CD14-positive monocyte (primary cell): ENCODE results near the gene MLIP. TPM values are rescaled to one million over a fixed set of nuclear protein-coding genes. Genes with fewer than 3 reads are reported as not detected.

Source experiments
- DNase-seq, 3 donors: peaks; one replicate each; pipeline ENCODE4 v3.0.0-alpha.2; 2011 to 2022
- H2AFZ ChIP-seq: 2 replicates; pipeline ENCODE4 v1.6.0; 2012; ENCODE audit warnings: mild to moderate bottlenecking, low read depth, low read length, inconsistent platforms; ENCODE audit not compliant: insufficient read depth, poor library complexity, severe bottlenecking
- H3K27ac ChIP-seq, 2 donors: 1 replicate in 1 of 2; 2 replicates in 1 of 2; pipeline ENCODE4 v1.5.1; 2012 to 2013; ENCODE audit warnings: low read length in 2 of 2, control low read depth in 1 of 2, inconsistent platforms in 1 of 2, low read depth in 1 of 2, mild to moderate bottlenecking in 1 of 2
- H3K27me3 ChIP-seq, 2 donors: one replicate each; pipeline versions ENCODE4 v1.6.0 to v1.6.1; 2011 to 2013; ENCODE audit warnings: low read length in 2 of 2; ENCODE audit not compliant: control insufficient read depth in 2 of 2, insufficient read depth in 2 of 2
- H3K36me3 ChIP-seq, 2 donors: replicated peaks in 1 of 2; 1 replicate in 1 of 2; 2 replicates in 1 of 2; pipeline versions ENCODE4 v1.5.1 to v1.6.1; 2012 to 2013; ENCODE audit warnings: low read length in 2 of 2, control low read depth in 1 of 2, inconsistent platforms in 1 of 2, mild to moderate bottlenecking in 1 of 2; ENCODE audit not compliant: insufficient read depth in 2 of 2, control insufficient read depth in 1 of 2
- H3K4me1 ChIP-seq, 2 donors: 1 replicate in 1 of 2; 2 replicates in 1 of 2; pipeline versions ENCODE4 v1.5.1 to v1.6.1; 2012 to 2013; ENCODE audit warnings: low read length in 2 of 2, control low read depth in 1 of 2, inconsistent platforms in 1 of 2, mild to moderate bottlenecking in 1 of 2, moderate library complexity in 1 of 2; ENCODE audit not compliant: insufficient read depth in 2 of 2, control insufficient read depth in 1 of 2
- H3K4me2 ChIP-seq: replicated peaks from 2 replicates; pipeline ENCODE3; 2012; ENCODE audit warnings: low read length, moderate library complexity, mild to moderate bottlenecking; ENCODE audit not compliant: poor library complexity, severe bottlenecking; ENCODE audit errors: extremely low read depth
- H3K4me3 ChIP-seq, 3 experiments: fragments of 200-600 bp in 1 of 3; sonication (generic) in 1 of 3; replicated peaks in 1 of 3; 1 replicate in 2 of 3; 2 replicates in 1 of 3; pipeline ENCODE4 v1.5.1; 2011 to 2013; ENCODE audit warnings: low read length in 3 of 3, mild to moderate bottlenecking in 3 of 3, control low read depth in 2 of 3, low read depth in 2 of 3, inconsistent platforms in 1 of 3, moderate library complexity in 1 of 3
- H3K79me2 ChIP-seq: 2 replicates; pipeline ENCODE4 v1.6.0; 2012; ENCODE audit warnings: mild to moderate bottlenecking, control low read depth, inconsistent platforms, low read length, moderate library complexity; ENCODE audit not compliant: insufficient read depth
- H3K9ac ChIP-seq: 2 replicates; pipeline ENCODE4 v1.6.0; 2017; ENCODE audit warnings: low read length, mild to moderate bottlenecking; ENCODE audit not compliant: insufficient read depth, poor library complexity, severe bottlenecking
- H3K9me3 ChIP-seq, 2 donors: replicated peaks in 1 of 2; 1 replicate in 1 of 2; 2 replicates in 1 of 2; pipeline versions ENCODE4 v1.5.1 to v1.6.1; 2012 to 2013; ENCODE audit warnings: low read length in 2 of 2, control low read depth in 1 of 2; ENCODE audit not compliant: control insufficient read depth in 1 of 2, insufficient read depth in 1 of 2
- H4K20me1 ChIP-seq: 2 replicates; pipeline ENCODE4 v1.6.0; 2012; ENCODE audit warnings: mild to moderate bottlenecking, low read length, control low read depth, moderate library complexity; ENCODE audit not compliant: insufficient read depth
- H3K27ac Mint-ChIP-seq, 7 donors: one replicate each; pipeline ENCODE4 v1.8.0; 2020; ENCODE audit warnings: mild to moderate bottlenecking in 7 of 7, mixed read lengths in 7 of 7, moderate library complexity in 6 of 7, inconsistent platforms in 2 of 7
- H3K27me3 Mint-ChIP-seq, 3 donors: one replicate each; pipeline ENCODE4 v1.8.0; 2021 to 2022; ENCODE audit warnings: low read depth in 3 of 3, mild to moderate bottlenecking in 3 of 3, mixed read lengths in 3 of 3, moderate library complexity in 3 of 3, inconsistent platforms in 1 of 3
- H3K36me3 Mint-ChIP-seq, 2 donors: one replicate each; pipeline ENCODE4 v1.8.0; 2020; ENCODE audit warnings: mixed read lengths in 2 of 2, inconsistent platforms in 1 of 2, mild to moderate bottlenecking in 1 of 2
- H3K4me1 Mint-ChIP-seq: one replicate; pipeline ENCODE4 v1.8.0; 2020; ENCODE audit warnings: mild to moderate bottlenecking, mixed read lengths
- H3K4me3 Mint-ChIP-seq, 2 donors: one replicate each; pipeline ENCODE4 v1.8.0; 2020; ENCODE audit warnings: mild to moderate bottlenecking in 2 of 2, mixed read lengths in 2 of 2, moderate library complexity in 1 of 2
- H3K9me3 Mint-ChIP-seq, 7 donors: one replicate each; pipeline ENCODE4 v1.8.0; 2020 to 2022; ENCODE audit warnings: mixed read lengths in 7 of 7, mild to moderate bottlenecking in 6 of 7, moderate library complexity in 6 of 7, inconsistent platforms in 2 of 7
- CTCF ChIP-seq: fragments of 200-600 bp; IDR thresholded peaks from one replicate; pipeline ENCODE4 v1.8.0; 2022; ENCODE audit warnings: antibody characterized with exemption, mild to moderate bottlenecking
- WGBS: methylation state at CpG from one replicate; pipeline ENCODE4 v1.1.5; 2013; ENCODE audit warnings: missing lambda C conversion rate; ENCODE audit not compliant: insufficient coverage; 5-methylcytosine and 5-hydroxymethylcytosine counted together
- intact Hi-C, 2 donors: fragments of 100-400 bp; cut with micrococcal nuclease; formaldehyde crosslinking; loops; one replicate each; pipeline versions ENCODE4 v1.15.0 to v1.15.1; 2023
- polyA plus RNA-seq, 3 donors: library from polyadenylated mRNA; depleted of rRNA in 1 of 3; unstranded in 2 of 3; stranded (reverse) in 1 of 3; fragments of 300-500 nt in 2 of 3; fragments of >200 nt in 1 of 3; fragmentation: Illumina TruSeq in 2 of 3; gene quantifications; 1 replicate in 2 of 3; 2 replicates in 1 of 3; pipeline ENCODE4 v1.2.3, GENCODE V29; 2012 to 2021

MLIP gene
- polyA plus RNA-seq, 3 donors = not detected

GRCh38 chr6:54083287-54083686 is 28.0 kb upstream of the MLIP start:
- Histone ChIP-seq H3K79me2 (no peaks in the 10 kb centered on the region), H3K9me3 (no peaks in the 10 kb centered on the region), H3K4me1 (no peaks in the 10 kb centered on the region), H2AFZ (no peak overlapping the region), H3K36me3 (no peaks in the 10 kb centered on the region), H3K9ac (no peak overlapping the region), H3K27me3 (no peaks in the 10 kb centered on the region), H3K4me3 (no peak overlapping the region), H3K4me2 (no peak overlapping the region), H3K27ac (no peak overlapping the region), H4K20me1 (no peaks in the 10 kb centered on the region)
- intact Hi-C loops = no loop called here
- WGBS = 89% methylated on average over 3 of the region's 3 CpGs
- DNase-seq = no peak
- H3K36me3 Mint-ChIP-seq = no peaks in the 10 kb centered on the region
- no peak overlapping the region for H3K27ac Mint-ChIP-seq
- no peaks in the 10 kb centered on the region for H3K4me1 Mint-ChIP-seq
- peaks cover 0 to 3% (median 0%) of the 10 kb centered on the region in 7 donors for H3K9me3 Mint-ChIP-seq
- TF ChIP-seq CTCF = no peak
- H3K4me3 Mint-ChIP-seq = no peak overlapping the region
- no peaks in the 10 kb centered on the region for H3K27me3 Mint-ChIP-seq

- Histone ChIP-seq H3K4me2 (no peak overlapping the region), H3K36me3 (no peaks in the 10 kb centered on the region), H3K4me3 (no peak overlapping the region), H3K27ac (no peak overlapping the region), H4K20me1 (no peaks in the 10 kb centered on the region), H3K79me2 (no peaks in the 10 kb centered on the region), H3K4me1 (no peaks in the 10 kb centered on the region), H2AFZ (no peak overlapping the region), H3K9me3 (no peaks in the 10 kb centered on the region), H3K27me3 (no peaks in the 10 kb centered on the region), H3K9ac (no peak overlapping the region)
- no CpG with 5 or more reads among the region's 2 CpGs for WGBS
- TF ChIP-seq CTCF = no peak
- H3K27ac Mint-ChIP-seq = no peak overlapping the region
- peaks cover 0 to 3% (median 0%) of the 10 kb centered on the region in 7 donors for H3K9me3 Mint-ChIP-seq
- H3K27me3 Mint-ChIP-seq = no peaks in the 10 kb centered on the region
- H3K4me3 Mint-ChIP-seq = no peak overlapping the region
- intact Hi-C loops = no loop called here
- H3K36me3 Mint-ChIP-seq = no peaks in the 10 kb centered on the region
- DNase-seq = no peak
- H3K4me1 Mint-ChIP-seq = no peaks in the 10 kb centered on the region
These were observed 27.0 kb upstream of the MLIP start for GRCh38 chr6:54084231-54084630.
